Right hindlimb (tissue), 1 donor: ENCODE measurements around the gene CNKSR1.

ENCODE experiments used
- DNase-seq: peaks from one replicate; pipeline ENCODE4 v3.0.0-alpha.2; 2018

CNKSR1 gene, protein sequence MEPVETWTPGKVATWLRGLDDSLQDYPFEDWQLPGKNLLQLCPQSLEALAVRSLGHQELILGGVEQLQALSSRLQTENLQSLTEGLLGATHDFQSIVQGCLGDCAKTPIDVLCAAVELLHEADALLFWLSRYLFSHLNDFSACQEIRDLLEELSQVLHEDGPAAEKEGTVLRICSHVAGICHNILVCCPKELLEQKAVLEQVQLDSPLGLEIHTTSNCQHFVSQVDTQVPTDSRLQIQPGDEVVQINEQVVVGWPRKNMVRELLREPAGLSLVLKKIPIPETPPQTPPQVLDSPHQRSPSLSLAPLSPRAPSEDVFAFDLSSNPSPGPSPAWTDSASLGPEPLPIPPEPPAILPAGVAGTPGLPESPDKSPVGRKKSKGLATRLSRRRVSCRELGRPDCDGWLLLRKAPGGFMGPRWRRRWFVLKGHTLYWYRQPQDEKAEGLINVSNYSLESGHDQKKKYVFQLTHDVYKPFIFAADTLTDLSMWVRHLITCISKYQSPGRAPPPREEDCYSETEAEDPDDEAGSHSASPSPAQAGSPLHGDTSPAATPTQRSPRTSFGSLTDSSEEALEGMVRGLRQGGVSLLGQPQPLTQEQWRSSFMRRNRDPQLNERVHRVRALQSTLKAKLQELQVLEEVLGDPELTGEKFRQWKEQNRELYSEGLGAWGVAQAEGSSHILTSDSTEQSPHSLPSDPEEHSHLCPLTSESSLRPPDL

DNA sequence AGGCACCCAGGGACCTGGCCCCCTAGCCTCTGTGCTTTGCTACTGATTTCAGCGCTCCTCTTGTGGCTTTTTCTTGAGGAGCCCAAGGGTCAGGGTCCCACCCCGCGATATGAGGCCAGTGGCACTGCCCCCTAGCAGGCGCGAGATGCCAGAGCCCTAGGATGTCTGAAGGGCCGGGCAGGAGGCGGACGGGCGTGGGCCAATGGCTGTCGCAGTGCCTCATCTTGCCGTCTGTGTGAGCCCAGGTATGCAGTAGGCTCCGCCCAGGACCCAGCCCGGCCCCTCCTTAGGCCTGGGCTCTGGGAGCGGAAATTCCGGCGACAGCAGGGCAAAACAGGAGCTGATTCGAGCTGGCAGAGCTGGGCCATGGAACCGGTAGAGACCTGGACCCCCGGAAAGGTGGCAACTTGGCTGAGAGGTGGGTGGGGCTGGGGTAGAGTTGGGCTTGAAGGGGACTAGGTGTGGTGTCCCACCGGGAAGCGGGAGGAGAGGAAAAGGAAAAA lies at the start of gene CNKSR1:
Gene CNKSR1, plus strand, starts transcription at position 310 of the 503 bp plus-strand sequence. Its CDS starts 57 bp downstream, at position 367.
- DNase-seq: no peak

- DNase-seq: no peak
Observed at GRCh38 chr1:26129778-26130177, 47.5 kb upstream of the CNKSR1 start.

DNA sequence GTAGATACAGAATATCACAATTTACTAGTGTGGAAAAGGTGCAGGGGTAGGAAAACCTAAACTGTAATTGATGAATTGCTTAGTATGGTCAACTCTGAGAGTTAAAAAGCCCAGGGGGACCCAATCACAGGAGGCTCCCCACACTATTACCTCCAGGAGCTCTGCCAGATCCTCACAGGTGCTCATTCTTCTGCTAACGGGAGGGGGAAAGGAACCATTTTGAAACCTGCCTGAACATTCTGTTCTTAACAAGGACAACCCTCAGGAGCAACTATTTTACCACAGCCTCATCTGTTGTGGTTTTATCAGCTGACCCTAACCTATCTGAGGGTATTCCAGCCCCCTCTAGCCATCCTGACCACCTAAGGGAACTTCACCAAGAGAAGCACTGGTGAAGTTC lies 46.6 kb upstream of the CNKSR1 start:
- no peak for DNase-seq

DNA sequence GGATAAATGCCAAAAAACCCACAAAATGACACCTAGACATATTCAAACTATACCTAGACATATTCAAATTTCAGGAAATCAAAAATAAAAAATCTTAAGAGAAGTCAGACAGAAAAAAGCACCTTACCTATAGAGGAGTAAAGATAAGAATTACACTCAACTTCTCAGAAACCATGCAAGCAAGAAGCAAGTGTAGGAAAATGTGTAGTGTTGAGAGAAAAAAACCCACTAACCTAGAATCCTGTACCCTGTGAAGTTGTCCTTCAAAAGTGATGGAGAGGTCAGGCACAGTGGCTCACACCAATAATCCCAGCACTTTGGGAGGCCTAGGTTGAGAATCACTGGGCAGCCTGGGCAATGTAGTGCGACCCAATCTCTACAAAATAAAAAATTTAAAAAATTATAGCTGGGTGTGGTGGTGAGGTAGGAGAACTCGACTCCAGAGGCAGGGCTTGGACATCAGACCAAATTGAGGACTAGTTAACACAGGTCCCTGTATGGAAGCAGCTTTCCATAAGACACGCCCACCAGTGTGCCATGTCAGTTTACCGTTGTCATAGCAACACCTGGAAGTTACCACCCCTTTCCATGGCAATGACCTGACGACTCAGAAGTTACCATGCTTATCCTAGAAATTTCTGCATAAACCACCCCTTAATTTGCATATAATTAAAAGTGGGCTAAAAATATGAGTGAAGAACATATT lies 45.0 kb upstream of the CNKSR1 start:
- no peak for DNase-seq

- DNase-seq: no peak
Observed at GRCh38 chr1:26132834-26133167, 44.5 kb upstream of the CNKSR1 start.

GRCh38 chr1:26134466-26134865 lies 42.8 kb upstream of the CNKSR1 start:
- no peak for DNase-seq

DNA sequence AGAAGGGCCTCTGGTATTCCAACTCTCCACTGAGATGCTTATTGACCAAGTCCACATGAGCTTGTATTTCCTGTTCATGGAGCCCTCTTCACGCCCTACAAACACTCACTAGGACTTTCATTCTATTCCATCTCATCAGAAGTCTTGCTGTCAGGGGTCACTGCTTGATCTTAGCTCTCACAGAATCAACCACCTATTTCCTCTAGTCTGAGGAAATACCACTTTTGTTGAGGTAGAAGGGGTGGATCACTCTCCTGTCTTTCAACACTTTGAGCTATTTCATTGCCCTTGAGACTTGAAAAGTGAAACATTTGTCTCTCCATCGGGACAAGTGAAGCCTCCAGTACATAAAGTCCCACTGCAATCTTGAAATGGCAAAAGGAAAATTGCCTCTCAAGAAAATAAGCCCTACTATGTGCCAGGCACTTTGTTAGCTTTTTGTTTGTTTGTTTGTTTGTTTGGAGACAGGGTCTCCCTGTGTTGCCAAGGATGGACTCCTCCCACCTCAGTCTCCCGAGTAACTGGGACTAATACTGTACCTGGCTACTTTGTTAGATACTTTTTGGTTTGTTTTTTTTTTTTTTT lies 38.2 kb upstream of the CNKSR1 start:
- DNase-seq: no peak

DNA sequence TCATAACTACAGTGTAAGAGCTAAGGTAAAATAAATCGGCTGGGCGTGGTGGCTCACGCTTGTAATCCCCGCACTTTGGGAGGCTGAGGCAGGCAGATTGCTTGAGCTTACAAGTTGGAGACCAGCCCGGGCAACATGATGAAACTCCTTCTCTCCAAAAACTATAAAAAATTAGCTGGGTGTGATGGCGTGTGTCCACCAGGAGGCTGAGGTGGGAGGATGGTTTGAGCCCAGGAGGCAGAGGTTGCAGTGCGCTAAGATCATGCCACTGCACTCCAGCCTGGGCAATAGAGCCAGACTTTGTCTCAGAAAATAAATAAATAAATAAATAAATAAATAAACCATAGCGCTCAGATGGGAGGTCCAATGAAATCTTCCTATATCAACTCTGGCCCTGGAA lies 35.1 kb upstream of the CNKSR1 start:
- DNase-seq: no peak

DNA sequence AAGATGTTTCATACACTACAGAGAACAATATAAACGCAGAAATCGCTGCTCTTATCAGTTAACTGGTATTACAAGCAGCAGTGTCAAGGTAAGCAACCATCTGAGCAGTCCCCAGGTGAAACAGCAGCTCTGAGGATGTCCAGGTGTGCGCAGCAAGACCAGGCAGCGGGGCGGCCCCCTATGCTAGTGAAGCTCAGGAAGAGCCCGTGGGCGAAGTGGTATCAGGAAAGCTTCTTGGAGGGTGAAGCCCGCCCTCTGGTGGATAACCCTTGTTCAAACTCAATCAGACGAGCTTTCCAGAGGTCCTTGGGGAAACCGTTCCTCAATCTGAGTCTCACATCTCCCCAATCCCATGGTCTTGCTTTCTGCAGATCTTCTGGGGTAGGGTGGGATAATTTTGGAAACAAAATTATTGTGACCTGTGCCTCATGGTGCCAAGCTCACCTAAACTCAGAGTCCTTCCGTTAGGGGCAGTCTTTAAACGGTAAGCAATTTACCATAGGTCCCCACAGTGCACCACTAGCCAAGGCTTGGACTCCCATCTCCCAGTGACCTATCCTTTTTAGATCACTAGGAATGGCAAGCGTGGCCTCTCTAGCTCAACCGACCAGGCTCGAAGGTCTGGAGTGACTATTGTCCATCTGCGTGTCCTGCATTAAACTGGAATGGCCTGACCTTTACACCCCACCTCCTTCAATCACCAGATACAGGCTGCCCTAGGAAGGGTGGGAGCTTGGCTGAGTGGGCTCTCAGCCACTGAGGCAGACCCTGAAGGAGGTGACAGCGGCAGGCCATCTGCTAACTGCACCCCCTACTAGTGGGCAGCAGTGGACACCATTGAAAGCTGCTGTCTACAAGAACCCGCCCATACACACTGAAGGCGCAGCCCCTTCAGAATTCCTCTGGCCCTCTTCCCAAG lies 32.0 kb upstream of the CNKSR1 start:
- DNase-seq: peak; percentile 75

- DNase-seq: no peak
Observed at GRCh38 chr1:26145960-26146294, 31.4 kb upstream of the CNKSR1 start.

DNA sequence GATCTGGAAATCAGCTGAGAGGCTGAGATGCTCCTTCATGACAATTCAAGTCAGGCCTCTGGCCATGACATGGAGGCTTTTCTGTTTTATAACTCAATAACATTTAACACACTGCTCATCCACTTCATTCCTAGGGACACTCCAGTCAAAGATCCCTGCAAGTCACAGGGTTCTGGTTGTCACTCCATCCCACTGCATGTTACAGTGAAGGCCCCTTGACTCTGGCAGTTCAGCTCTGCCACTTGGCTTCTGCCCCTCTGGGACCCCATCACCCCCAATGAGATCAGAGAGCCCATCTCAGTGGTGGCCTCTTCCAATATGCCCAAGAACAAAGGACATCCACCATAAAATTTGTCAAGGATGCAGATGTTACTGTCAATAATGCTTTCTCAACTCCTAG lies 28.4 kb upstream of the CNKSR1 start:
- no peak for DNase-seq

GRCh38 chr1:26153966-26154532 lies 23.2 kb upstream of the CNKSR1 start:
- DNase-seq: no peak

DNA sequence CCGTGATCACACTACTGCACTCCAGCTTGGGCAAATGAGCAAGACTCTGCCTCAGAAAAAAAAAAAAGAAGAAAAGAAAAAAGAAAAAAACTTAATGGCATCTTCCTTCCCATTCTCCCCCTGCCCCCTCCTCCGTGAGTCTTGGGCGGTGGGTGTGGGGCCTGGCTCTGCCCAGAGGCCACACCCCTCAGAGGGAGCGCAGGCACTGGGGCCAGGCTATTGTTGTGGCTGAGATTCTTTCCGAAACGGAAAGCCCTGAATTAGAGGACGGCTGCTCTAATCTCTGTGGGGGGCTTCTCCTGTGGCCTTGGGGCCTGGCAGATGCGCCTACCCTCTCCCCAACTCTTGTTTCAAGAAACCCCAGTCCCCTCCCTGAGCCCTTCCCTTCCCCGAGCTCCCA lies 22.5 kb upstream of the CNKSR1 start:
- DNase-seq: no peak

GRCh38 chr1:26155370-26156284 lies 21.7 kb upstream of the CNKSR1 start:
- DNase-seq: no peak

GRCh38 chr1:26156285-26157038 lies 20.8 kb upstream of the CNKSR1 start:
- peak; percentile 62 for DNase-seq

GRCh38 chr1:26158271-26158907 lies 18.9 kb upstream of the CNKSR1 start:
- DNase-seq: no peak

DNA sequence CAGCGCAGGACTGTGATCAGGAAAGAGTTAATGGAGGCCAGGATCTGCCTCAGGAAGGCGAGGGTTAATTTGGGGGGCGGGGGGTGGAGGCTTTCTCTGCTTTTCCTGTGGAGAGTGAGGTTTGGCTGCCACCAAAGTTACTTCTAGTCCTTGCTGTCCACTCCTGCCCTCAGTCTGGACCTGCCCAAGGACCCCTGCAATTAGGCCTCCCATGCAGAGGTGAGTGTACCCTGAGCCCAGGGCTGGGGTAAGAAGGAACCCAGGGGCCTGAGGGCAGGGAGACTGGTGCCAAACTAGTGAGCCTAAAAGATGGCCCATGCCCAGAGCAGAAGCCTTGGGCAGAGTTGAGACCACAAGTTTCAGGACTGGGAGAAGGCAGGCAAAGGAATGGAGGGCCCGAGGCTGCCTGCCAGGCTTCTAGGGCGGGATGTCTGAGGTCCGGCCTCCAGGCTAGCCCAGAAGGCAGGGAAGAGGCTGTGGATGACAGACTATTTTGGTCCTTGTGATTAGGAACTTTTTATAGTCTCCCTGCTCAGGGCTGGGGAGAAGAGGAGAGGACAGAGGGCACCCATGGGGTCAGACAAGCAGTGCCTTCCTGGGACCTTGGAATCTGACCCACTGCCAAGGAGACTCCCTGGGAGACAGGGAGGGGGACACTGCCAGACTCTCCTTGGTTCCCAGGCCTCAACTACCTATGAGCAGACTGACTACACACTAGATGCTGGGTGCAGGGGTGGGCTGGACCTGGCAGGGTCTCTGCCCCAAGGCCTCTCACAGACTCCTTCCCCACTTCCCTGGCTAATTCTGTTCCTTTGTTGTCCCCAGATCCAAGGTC lies 18.2 kb upstream of the CNKSR1 start, which contains the start of gene FAM110D:
Gene FAM110D, plus strand, starts transcription at position 172 of the 835 bp plus-strand sequence. CDS start 2,213 bp downstream, outside the sequence.
- DNase-seq: peak; percentile 59

DNA sequence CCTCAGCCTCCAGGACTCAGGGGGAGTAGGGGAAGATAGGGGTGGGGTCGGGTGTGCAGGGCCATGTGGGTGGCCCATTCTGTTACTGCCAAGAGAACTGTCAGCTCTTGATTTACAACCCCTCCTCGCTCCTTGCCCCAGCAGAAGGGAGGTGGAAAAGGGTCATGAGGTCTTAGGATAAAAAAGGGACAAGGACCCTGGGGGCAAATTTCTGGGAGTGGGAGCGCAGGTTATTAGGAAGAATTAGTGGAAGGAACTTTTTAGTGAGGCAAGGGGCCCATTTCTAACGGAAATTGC lies 17.6 kb upstream of the CNKSR1 start:
- no peak for DNase-seq
